KMS-11 (cell line): ENCODE data around the gene CD82.
"Not testable (repeated sequence)": the region's sequence is repeated elsewhere in the genome, so short reads cannot be mapped to it uniquely, and the experiment has no call there.

ENCODE experiments used
- H2AFZ ChIP-seq: fragments of 200-600 bp; sonication (generic); 2 replicates; pipeline ENCODE4 v1.6.1; 2016; ENCODE audit warnings: antibody characterized with exemption, mixed run types, low read depth
- H3K27ac ChIP-seq: fragments of 200-600 bp; sonication (generic); 2 replicates; pipeline ENCODE4 v1.6.1; 2016; ENCODE audit warnings: mild to moderate bottlenecking, mixed run types
- H3K27me3 ChIP-seq: fragments of 200-600 bp; sonication (generic); 2 replicates; pipeline ENCODE4 v1.6.1; 2017; ENCODE audit warnings: mild to moderate bottlenecking, low read depth, mixed run types, moderate library complexity; ENCODE audit not compliant: insufficient read depth
- H3K36me3 ChIP-seq: fragments of 200-600 bp; sonication (generic); 2 replicates; pipeline ENCODE4 v1.6.1; 2017; ENCODE audit warnings: mild to moderate bottlenecking, mixed run types; ENCODE audit not compliant: insufficient read depth
- H3K4me1 ChIP-seq: fragments of 200-600 bp; sonication (generic); 2 replicates; pipeline ENCODE4 v1.6.1; 2016; ENCODE audit warnings: mild to moderate bottlenecking, low read depth, mixed run types; ENCODE audit not compliant: poor library complexity, severe bottlenecking
- H3K4me2 ChIP-seq: fragments of 200-600 bp; sonication (generic); 2 replicates; pipeline ENCODE4 v1.7.0; 2016; ENCODE audit warnings: mild to moderate bottlenecking, mixed run types
- H3K4me3 ChIP-seq: fragments of 200-600 bp; sonication (generic); IDR thresholded peaks from 2 replicates; pipeline ENCODE4 v1.6.1; 2017; ENCODE audit warnings: low read depth, low read length, mixed read lengths; ENCODE audit not compliant: insufficient read depth
- H3K79me2 ChIP-seq: fragments of 200-600 bp; sonication (generic); 2 replicates; pipeline ENCODE4 v1.6.1; 2016; ENCODE audit warnings: low read depth, mixed run types; ENCODE audit not compliant: insufficient read depth
- H3K9ac ChIP-seq: fragments of 200-600 bp; sonication (generic); 2 replicates; pipeline ENCODE4 v1.6.1; 2016; ENCODE audit warnings: mild to moderate bottlenecking, mixed run types
- H4K20me1 ChIP-seq: fragments of 200-600 bp; sonication (generic); 2 replicates; pipeline ENCODE4 v1.6.1; 2016; ENCODE audit warnings: mild to moderate bottlenecking, mixed run types; ENCODE audit not compliant: insufficient read depth
- CTCF ChIP-seq: fragments of 200-600 bp; sonication (generic); conservative IDR thresholded peaks from 2 replicates; pipeline ENCODE4 v1.6.1; 2017; ENCODE audit warnings: low read depth, mild to moderate bottlenecking, antibody characterized with exemption, low read length, moderate library complexity, mixed read lengths

CD82 gene

DNA sequence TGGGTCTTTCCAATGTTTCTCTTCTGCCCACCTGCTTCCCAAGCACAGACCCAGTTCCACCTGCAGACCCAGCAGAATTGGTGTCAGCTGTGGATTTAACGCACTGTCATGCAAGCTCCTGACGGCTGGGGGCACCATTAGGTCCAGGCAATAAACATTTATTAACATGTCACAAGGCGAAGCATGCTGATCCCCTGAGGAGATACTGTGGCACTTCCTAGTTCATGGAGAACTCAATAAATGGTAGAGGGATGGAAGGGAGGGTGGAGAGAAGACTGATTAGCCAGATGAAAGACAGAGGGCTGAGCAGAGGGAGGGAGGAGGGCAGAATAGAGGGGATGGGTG, 93.0 kb downstream of the CD82 start:
- Histone ChIP-seq H3K27ac (no peak overlapping the region), H3K4me1 (no peaks in the 10 kb centered on the region), H3K27me3 (no peaks in the 10 kb centered on the region), H2AFZ (no peak overlapping the region), H3K4me3 (no peak overlapping the region), H3K36me3 (no peaks in the 10 kb centered on the region), H3K79me2 (no peaks in the 10 kb centered on the region), H3K4me2 (no peak overlapping the region), H3K9ac (no peak overlapping the region), H4K20me1 (no peaks in the 10 kb centered on the region)
- TF ChIP-seq CTCF = peak; percentile 29; the same call in 1 of the 2 replicates

DNA sequence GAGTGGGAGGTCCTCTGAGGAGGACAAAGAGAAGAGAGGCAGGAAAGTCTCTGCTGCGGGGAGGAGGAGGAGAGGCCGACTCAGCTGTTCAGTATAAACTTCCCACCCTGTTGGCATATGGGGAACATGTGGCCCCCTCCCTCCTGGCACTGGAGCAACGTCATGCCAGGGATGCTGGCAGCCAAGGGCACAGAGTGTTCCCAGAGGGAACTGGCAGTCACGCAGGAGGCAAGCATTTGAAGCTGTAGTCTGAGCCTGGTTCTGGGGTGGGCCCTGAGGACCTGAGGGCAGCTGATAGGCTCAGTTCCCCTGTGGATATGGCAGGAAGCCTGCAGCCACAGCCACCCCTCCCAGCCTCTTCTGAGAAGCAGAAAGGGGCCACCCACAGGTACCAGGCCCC, 94.2 kb downstream of the CD82 start:
- Histone ChIP-seq H3K4me3 (no peak overlapping the region), H3K79me2 (no peaks in the 10 kb centered on the region), H3K36me3 (no peaks in the 10 kb centered on the region), H3K4me2 (no peak overlapping the region), H2AFZ (no peak overlapping the region), H3K27ac (no peak overlapping the region), H3K4me1 (no peaks in the 10 kb centered on the region), H4K20me1 (no peaks in the 10 kb centered on the region), H3K27me3 (no peaks in the 10 kb centered on the region), H3K9ac (no peak overlapping the region)
- TF ChIP-seq CTCF = no peak

DNA sequence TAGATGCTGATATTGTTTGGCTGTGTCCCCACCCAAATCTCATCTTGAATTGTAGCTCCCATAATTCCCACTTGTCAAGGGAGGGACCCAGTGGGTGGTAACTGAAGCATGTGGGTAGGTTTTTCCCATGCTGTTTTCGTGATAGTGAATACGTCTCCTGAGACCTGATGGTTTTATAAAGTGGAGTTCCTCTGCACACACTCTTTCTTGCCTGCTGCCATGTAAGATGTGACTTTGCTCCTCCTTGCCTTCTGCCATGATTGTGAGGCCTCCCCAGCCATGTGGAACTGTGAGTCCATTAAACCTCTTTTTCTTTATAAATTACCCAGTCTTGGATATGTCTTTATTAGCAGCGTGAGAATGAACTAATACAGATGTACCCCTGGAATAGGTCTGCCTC, 95.1 kb downstream of the CD82 start:
- H3K4me1 ChIP-seq, H3K36me3 ChIP-seq, H3K9ac ChIP-seq, H2AFZ ChIP-seq, H4K20me1 ChIP-seq, H3K27ac ChIP-seq, H3K4me3 ChIP-seq, H3K4me2 ChIP-seq, H3K79me2 ChIP-seq, H3K27me3 ChIP-seq: not testable (repeated sequence)

GRCh38 chr11:44661311-44661717, 95.9 kb downstream of the CD82 start:
- H3K4me1 ChIP-seq = no peaks in the 10 kb centered on the region
- H3K27me3 ChIP-seq = no peaks in the 10 kb centered on the region
- H3K4me2 ChIP-seq = no peak overlapping the region
- no peak overlapping the region for H3K4me3 ChIP-seq
- H2AFZ ChIP-seq = no peak overlapping the region
- no peak for TF ChIP-seq CTCF
- no peaks in the 10 kb centered on the region for H3K79me2 ChIP-seq
- H3K9ac ChIP-seq = no peak overlapping the region
- H3K27ac ChIP-seq = no peak overlapping the region
- H4K20me1 ChIP-seq = no peaks in the 10 kb centered on the region
- no peaks in the 10 kb centered on the region for H3K36me3 ChIP-seq
